Measurements from ENCODE around the gene PCDHGA5.
"Not testable (repeated sequence)": the region's sequence is repeated elsewhere in the genome, so short reads cannot be mapped to it uniquely, and the experiment has no call there.

PCDHGA5 gene

GRCh38 chr5:141387557-141388311 is 23.8 kb downstream of the PCDHGA5 start, which contains the start of gene PCDHGB4:
Gene PCDHGB4, plus strand, starts transcription at chr5:141387698. Its CDS starts 187 bp downstream, at chr5:141387885.
- not testable (repeated sequence) for DNase-seq (ENCODE audit: low read depth)

- no peak for DNase-seq (ENCODE audit: low read depth)
These were observed 24.7 kb downstream of the PCDHGA5 start for GRCh38 chr5:141388661-141389060.

GRCh38 chr5:141389153-141390042 is 25.4 kb downstream of the PCDHGA5 start:
- no peak for DNase-seq (ENCODE audit: low read depth)

- DNase-seq (ENCODE audit: low read depth) = no peak
These were observed 28.7 kb downstream of the PCDHGA5 start, which contains the start of gene PCDHGA8 for GRCh38 chr5:141392429-141393198. Gene PCDHGA8, plus strand, starts transcription at chr5:141392633. Its CDS starts 181 bp downstream, at chr5:141392814.

GRCh38 chr5:141393267-141393666 is 29.3 kb downstream of the PCDHGA5 start:
- DNase-seq (ENCODE audit: low read depth) = no peak

- DNase-seq (ENCODE audit: low read depth) = not testable (repeated sequence)
These were observed 30.6 kb downstream of the PCDHGA5 start for GRCh38 chr5:141394401-141395187.

- DNase-seq (ENCODE audit: low read depth) = not testable (repeated sequence)
These were observed 34.0 kb downstream of the PCDHGA5 start, which contains the start of gene PCDHGB5 for GRCh38 chr5:141397756-141398551. Gene PCDHGB5, plus strand, starts transcription at chr5:141397947. Its CDS starts 181 bp downstream, at chr5:141398128.

GRCh38 chr5:141398608-141399007 is 34.6 kb downstream of the PCDHGA5 start:
- DNase-seq (ENCODE audit: low read depth) = no peak

GRCh38 chr5:141399555-141400258 is 35.7 kb downstream of the PCDHGA5 start:
- DNase-seq (ENCODE audit: low read depth) = no peak

- no peak for DNase-seq (ENCODE audit: low read depth)
These were observed 38.7 kb downstream of the PCDHGA5 start, which contains the start of gene PCDHGA9 for GRCh38 chr5:141402553-141403243. Gene PCDHGA9, plus strand, starts transcription at chr5:141402778. Its CDS starts 175 bp downstream, at chr5:141402953.

- no peak for DNase-seq (ENCODE audit: low read depth)
These were observed 39.4 kb downstream of the PCDHGA5 start for GRCh38 chr5:141403387-141403786.

- not testable (repeated sequence) for DNase-seq (ENCODE audit: low read depth)
These were observed 44.0 kb downstream of the PCDHGA5 start, which contains the start of gene PCDHGB6 for GRCh38 chr5:141407790-141408505. Gene PCDHGB6, plus strand, starts transcription at chr5:141408021. Its CDS starts 182 bp downstream, at chr5:141408203.

GRCh38 chr5:141409598-141410306 is 45.8 kb downstream of the PCDHGA5 start:
- no peak for DNase-seq (ENCODE audit: low read depth)

GRCh38 chr5:141411575-141411974 is 47.6 kb downstream of the PCDHGA5 start:
- DNase-seq (ENCODE audit: low read depth) = no peak

- no peak for DNase-seq (ENCODE audit: low read depth)
These were observed 49.0 kb downstream of the PCDHGA5 start, which contains the start of gene PCDHGA10 for GRCh38 chr5:141412854-141413539. Gene PCDHGA10, plus strand, starts transcription at chr5:141412987. Its CDS starts 189 bp downstream, at chr5:141413176.

GRCh38 chr5:141413540-141414069 is 49.6 kb downstream of the PCDHGA5 start:
- DNase-seq (ENCODE audit: low read depth) = no peak
